A549 (cell line): Measurements from ENCODE around the gene HNRNPLL.

Source experiments
- CTCF ChIP-seq: fragments of >200 bp; sonication (Bioruptor Twin); formaldehyde crosslinking; IDR thresholded peaks from 3 replicates; pipeline ENCODE4 v1.5.1; 2016
- ZC3H11A ChIP-seq: fragments of 450-650 bp; IDR thresholded peaks from 2 replicates; pipeline ENCODE4 v1.6.1; 2014; ENCODE audit warnings: antibody characterized with exemption, mild to moderate bottlenecking

DNA sequence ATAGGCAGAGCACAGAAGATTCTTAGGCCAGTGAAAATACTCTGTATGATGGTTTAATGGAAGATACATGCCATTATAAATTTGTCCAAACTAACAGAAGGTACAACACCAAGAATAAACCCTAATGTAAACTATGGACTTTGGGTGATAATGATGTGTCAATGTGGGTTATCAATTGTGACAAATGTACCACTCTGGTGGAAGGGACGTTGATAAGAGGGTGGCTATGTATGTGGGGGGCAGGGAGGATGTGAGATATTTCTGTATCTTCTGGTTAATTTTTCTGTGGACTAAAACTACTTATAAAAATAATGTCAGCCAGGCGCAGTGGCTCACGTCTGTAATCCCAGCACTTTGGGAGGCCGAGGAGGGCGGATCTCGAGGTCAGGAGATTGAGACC, 86.2 kb downstream of the HNRNPLL start:
- no peak for TF ChIP-seq ZC3H11A
- TF ChIP-seq CTCF, result no peak
